ENCODE data around the gene RABGAP1L.

GRCh38 chr1:174364996-174365736 is 205.8 kb downstream of the RABGAP1L start:
- TF ChIP-seq POLR2A (IDR thresholded peaks at IDR 0.05; ENCODE audit: low read depth, low read length) (no peak), POLR2AphosphoS5 (IDR thresholded peaks at IDR 0.05; ENCODE audit: low read depth, low read length) (no peak)

Measured in GM12892 (cell line).